ENCODE results near the gene ZNF618.

DNA sequence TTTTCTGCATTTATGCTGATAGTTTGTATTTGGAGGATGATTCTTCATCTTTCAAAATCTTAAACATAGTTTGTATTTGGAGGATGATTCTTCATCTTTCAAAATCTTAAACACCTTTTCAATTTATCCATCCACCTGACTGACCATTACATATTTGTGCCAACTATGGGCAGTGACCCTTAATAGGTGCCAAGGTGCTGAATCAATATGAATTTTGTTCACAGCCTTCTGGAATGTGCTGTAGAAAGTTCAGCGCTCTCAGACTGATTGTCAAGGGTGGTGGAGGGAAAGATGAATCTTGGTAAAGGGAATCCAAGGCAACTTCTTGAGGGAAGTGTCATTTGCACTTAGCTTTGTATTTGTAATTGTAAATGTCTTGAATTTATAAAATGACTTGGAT, 18.1 kb downstream of the ZNF618 start:
- no peak for TF ChIP-seq POLR2AphosphoS5 (IDR thresholded peaks at IDR 0.05)
- TF ChIP-seq CTCF (IDR thresholded peaks at IDR 0.05): no peak
- no peak for TF ChIP-seq POLR2A (IDR thresholded peaks at IDR 0.05)
- no peak for TF ChIP-seq EP300 (IDR thresholded peaks at IDR 0.05)
